Prostate gland (tissue), 2 donors: ENCODE results near the gene THAP11.

ENCODE experiments used
- POLR2A ChIP-seq: fragments of 450-650 bp; IDR thresholded peaks from one replicate; pipeline ENCODE4 v1.6.1; 2016; ENCODE audit warnings: antibody characterized with exemption, mild to moderate bottlenecking
- POLR2AphosphoS5 ChIP-seq: sonication (generic); formaldehyde crosslinking; IDR thresholded peaks from one replicate; pipeline ENCODE4 v1.6.1; 2017; ENCODE audit warnings: antibody characterized with exemption
- TF ChIP-seq, protein P1 (sequence below), 4 experiments: fragments of 200-600 bp in 2 of 4; fragments of 450-650 bp in 2 of 4; sonication (generic) in 2 of 4; IDR thresholded peaks; 1 replicate in 3 of 4; 2 replicates in 1 of 4; pipeline ENCODE4 v1.5.1; 2016 to 2019; ENCODE audit warnings: antibody characterized with exemption in 4 of 4, mild to moderate bottlenecking in 2 of 4, moderate library complexity in 2 of 4

DNA sequence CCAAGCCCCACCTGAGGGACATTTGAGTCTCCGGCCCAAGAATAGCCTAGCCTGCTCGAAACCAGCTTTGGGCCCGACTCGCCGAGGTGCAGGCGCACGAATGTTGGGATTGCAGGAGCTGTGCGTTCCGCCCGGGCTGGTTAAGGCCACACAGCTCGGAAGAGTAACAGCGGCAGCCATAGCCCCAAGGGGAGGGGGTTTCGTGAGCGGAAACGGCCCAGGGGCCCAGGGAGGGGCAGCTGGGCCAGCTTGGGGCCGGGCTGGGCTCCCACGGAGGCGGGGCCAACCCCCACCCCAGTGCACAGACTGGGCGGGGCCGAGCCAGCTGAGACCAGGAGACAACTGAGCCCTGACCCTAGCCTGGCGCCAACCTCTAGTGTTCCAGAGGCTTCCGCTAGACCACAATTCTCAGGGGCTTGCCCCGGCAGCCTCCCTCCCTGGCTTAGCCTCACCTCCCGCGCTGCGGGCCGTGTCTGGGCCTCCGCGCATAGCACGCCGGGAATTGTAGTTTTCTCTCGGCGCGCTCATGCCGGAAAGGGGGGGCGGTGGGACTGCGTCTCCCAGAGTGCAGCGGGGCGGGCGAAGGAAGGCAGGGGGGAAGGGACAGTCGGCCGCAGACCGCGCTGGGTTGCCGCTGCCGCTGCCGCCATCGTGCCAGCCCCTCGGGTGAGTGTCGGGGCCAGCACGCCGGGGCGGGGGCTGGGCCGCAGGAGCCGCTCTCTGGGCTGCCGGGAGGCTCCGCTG, 4.4 kb downstream of the THAP11 start, which contains the start of gene NUTF2:
- TF ChIP-seq, protein P1, sequence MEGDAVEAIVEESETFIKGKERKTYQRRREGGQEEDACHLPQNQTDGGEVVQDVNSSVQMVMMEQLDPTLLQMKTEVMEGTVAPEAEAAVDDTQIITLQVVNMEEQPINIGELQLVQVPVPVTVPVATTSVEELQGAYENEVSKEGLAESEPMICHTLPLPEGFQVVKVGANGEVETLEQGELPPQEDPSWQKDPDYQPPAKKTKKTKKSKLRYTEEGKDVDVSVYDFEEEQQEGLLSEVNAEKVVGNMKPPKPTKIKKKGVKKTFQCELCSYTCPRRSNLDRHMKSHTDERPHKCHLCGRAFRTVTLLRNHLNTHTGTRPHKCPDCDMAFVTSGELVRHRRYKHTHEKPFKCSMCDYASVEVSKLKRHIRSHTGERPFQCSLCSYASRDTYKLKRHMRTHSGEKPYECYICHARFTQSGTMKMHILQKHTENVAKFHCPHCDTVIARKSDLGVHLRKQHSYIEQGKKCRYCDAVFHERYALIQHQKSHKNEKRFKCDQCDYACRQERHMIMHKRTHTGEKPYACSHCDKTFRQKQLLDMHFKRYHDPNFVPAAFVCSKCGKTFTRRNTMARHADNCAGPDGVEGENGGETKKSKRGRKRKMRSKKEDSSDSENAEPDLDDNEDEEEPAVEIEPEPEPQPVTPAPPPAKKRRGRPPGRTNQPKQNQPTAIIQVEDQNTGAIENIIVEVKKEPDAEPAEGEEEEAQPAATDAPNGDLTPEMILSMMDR (IDR thresholded peaks at IDR 0.05): peak in 2 of 4 experiments; percentile 32 to 35
- TF ChIP-seq POLR2AphosphoS5 (peak; percentile 92), POLR2A (peak; percentile 54)
